CD4-positive, alpha-beta T cell treated with Interleukin-15 for 4 hours (primary cell): ENCODE data around the gene IGSF22.

Experiments used
- DNase-seq: peaks from one replicate; pipeline ENCODE4 v3.0.0-alpha.2; 2020; ENCODE audit warnings: low spot score

Gene IGSF22

GRCh38 chr11:18713646-18714442 lies 12.1 kb downstream of the IGSF22 start:
- no peak for DNase-seq

GRCh38 chr11:18710545-18710944 lies 15.4 kb downstream of the IGSF22 start:
- DNase-seq: no peak

DNA sequence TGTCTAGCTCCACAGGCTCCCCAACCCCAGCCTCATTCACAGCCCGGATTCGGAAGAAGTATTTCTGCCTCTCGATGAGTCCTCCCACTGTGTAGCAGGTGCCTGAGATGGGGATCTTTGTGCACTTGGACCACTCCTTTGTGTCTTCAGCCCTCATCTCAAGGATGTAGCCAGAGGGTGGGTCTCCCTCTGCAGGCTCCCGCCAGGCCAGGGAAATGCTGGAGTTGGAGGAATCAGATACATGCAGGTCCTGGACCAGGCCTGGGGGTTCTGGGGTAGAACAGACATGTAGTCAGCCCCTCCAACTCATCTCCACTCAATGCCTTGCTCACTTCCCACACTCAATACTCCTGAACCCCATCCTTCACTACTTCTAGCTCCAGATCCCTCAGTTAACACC lies 16.6 kb downstream of the IGSF22 start:
- no peak for DNase-seq

GRCh38 chr11:18707811-18708340 lies 18.1 kb downstream of the IGSF22 start:
- DNase-seq: no peak

DNA sequence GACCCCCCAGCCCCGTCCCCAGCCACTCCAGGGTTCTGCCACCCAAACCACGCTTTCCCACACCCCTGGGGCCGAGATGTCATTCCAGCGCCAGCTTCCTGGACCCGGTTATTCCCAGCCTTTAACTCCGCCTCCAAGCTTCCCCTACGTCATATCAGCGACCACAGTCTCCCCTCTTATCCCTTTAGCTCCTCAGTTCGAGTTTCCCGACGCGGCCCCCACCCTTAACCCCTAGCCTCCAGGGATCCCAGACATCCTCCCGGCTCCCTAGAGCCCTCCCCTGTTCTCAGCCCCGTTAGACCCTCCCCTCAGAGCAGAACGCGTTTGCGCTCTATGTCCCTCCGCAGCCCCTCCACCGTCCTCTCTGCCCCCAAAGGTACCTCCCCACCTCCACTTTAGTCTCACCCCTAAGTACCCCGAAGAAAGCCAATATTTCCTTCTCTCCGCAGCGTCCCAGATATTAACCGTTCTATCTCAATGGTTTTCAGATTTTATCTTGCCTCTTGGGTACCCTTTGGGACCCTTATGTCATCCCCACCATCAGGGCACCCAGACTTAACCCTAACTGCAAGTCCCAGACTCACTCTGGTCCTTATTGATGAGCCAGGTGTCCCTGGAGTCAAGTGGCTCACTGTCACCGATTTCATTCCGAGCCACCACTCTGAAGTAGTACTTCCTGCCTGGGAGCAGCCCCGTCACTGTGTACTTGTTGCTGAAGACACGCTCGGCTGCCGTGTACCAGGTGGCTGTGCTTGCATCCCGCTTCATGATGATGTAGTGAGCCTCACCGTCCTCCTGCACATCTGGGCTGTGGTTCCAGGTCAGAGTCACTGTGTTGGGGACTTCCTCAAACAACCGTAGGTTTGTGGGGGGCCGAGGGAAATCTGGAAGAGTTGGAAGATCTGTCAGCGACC lies 19.4 kb downstream of the IGSF22 start:
- DNase-seq: peak; percentile 60

- no peak for DNase-seq
These were observed 20.2 kb downstream of the IGSF22 start for GRCh38 chr11:18705651-18706281.

GRCh38 chr11:18704698-18705097 lies 21.3 kb downstream of the IGSF22 start:
- DNase-seq: no peak

DNA sequence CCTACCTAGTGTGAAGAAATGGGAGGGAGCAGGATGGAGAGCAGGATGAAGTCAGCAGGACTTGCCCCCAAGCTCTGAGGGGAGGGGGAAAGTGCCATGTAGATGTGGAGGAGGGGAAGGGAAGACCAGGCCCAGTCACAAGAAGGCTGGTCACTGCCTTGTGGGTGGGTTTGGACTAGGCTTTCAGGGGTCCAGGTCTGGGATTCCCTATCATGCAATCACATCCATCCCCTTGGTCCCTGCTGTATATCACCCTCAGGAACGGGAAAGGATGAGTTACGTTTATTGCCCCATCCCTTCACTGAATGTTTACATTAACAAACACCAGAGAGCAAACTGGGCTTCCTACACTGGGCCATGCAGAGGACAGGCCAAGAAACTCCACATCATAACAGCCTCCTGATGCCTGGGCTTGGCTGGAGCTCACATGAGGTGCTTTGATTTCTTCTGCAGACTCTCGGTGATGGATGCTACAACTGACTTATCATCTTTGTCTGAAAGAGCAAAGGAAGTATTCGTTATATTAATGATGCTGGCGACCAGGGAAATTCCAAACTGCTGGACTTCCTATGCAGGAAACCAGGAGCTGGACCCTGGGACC lies 21.8 kb downstream of the IGSF22 start:
- no peak for DNase-seq

DNA sequence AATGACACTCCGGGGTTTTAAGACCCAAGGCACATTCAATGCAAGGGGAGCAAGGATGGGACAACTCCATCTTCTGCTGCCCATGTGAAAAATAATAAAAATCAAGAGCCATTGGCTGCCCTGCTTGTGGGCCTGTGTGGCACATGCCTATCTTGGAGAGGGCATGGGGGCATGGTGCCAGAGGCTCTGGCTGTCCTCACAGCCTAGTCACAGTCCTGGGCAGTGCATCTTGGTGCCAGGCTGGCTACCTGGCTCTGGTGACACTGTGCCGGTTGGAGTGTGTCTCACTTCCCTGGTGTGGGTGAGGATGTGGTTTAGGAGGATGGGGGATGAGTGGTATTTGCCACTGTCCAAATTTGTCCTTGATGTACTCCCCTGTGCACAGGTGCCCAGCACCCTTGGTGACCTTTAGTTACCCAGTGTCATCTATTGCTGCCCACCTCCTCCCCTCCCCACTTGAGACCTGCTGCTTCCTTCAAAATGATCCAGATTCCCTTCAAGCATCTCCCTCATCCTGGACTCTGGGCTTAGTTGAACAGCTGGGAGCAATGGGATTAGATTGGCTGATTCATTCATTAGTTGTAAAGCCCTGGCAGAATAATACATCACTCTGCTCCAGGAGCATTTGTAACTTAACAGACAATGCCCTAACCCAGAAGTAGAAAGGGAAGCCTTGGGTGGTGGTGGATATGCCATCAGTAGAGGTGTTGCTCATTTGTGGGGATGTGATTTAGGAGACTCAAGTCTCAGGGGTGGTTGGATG lies 22.8 kb downstream of the IGSF22 start:
- no peak for DNase-seq

GRCh38 chr11:18701614-18702216 lies 24.3 kb downstream of the IGSF22 start:
- DNase-seq: no peak

- no peak for DNase-seq
These were observed 25.1 kb downstream of the IGSF22 start for GRCh38 chr11:18700872-18701271.

- DNase-seq: no peak
These were observed 25.6 kb downstream of the IGSF22 start for GRCh38 chr11:18700375-18700774.

- DNase-seq: no peak
These were observed 26.1 kb downstream of the IGSF22 start for GRCh38 chr11:18699848-18700261.

- DNase-seq: no peak
These were observed 26.8 kb downstream of the IGSF22 start for GRCh38 chr11:18699269-18699596.

DNA sequence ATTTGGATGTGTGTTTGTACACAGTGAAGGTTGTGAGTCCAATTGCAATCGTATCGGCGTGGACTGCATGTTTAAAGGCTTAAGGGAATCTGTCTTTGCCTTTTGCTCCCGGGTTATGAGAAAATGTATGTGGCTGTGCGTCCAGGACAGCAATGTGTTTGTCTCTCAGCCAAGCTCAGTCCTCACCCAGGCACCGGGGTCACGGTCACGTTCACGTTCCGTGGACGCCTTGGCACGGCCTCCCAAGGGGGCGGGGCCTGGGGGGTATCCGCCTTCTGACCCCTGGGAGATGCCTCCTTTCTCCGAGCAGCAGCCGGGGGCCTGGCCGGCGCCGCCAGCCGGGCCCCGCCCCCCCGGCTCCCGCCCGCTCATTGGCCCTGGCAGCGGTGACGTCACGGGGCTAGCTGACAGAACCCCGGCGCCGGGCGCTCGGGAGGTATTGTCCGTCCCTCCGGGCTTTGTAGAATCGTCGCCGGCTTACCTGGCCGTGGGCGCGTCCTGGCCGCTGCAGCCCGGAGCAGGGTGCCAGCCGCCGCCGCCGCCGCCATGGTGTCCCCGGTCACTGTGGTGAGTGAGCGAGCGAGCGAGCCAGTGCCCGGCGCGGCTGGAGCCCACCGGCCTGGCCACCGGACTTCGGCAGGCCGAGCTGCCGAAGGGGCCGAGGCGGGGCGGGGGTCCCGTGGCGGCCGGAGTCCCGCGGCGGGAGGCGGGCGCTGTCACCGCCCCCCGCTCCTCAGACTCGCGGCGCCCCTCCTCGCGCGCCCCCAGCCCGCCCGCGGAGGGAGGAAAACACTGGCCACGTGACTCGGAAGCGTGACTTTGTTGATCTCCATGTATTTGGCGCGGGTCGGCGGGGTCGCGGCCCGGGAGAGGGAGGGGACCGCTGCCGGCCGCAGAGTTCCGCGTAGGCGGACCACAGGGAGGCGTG lies 27.4 kb downstream of the IGSF22 start, which contains the start of gene TMEM86A:
TMEM86A (plus strand) TSS at position 439 of the 928 bp plus-strand sequence; CDS start at position 547, 108 bp downstream.
- peak; percentile 92 for DNase-seq

DNA sequence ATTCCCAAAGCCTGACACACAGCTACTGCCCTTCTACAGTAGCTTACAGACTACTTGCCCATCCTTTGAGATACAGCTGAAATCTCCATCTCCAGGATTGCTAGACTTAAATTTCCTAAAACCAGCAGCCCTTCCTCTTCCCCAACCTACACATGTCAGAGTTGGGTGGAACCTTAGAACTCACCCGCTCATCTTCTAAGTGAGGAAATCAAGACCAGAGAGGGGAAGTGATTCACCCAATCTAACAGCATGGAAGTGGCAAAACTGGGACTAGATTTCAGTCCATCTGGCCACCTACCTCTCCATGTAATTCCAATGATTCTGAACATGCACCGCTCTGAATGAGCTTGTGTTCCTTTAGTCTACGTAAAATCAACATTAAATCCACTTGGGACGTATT lies 28.4 kb downstream of the IGSF22 start:
- DNase-seq: no peak

- no peak for DNase-seq
These were observed 29.3 kb downstream of the IGSF22 start for GRCh38 chr11:18696638-18697225.

- DNase-seq: no peak
These were observed 32.8 kb downstream of the IGSF22 start for GRCh38 chr11:18692941-18693760.
